H1 (cell line): ENCODE measurements around the gene OSM. TPM values are rescaled to one million over a fixed set of nuclear protein-coding genes. Genes with fewer than 3 reads are reported as not detected.

ENCODE experiments used
- CTCF ChIA-PET: fragments of 300-600 bp; sonication (Branson Sonifier 250); formaldehyde crosslinking; loops from one replicate; lab custom pipeline; 2021; ENCODE audit not compliant: partially characterized antibody; lab: Charles Lee
- POLR2A ChIA-PET: fragments of 300-600 bp; sonication (Branson Sonifier 250); formaldehyde crosslinking; loops from one replicate; lab custom pipeline; 2021; ENCODE audit warnings: inconsistent platforms; ENCODE audit not compliant: partially characterized antibody; lab: Charles Lee
- DNase-seq, 2 experiments: peaks; one replicate each; pipeline versions ENCODE4 v3.0.0 to v3.0.0-alpha.2; 2010 to 2022; ENCODE audit warnings: low spot score in 2 of 2, low read depth in 1 of 2, mixed read lengths in 1 of 2
- FAIRE-seq: peaks from 2 replicates; lab custom pipeline; 2011; peaks lifted over from hg19 to GRCh38; lab: Jason Lieb, UNC
- H2AFZ ChIP-seq: 2 replicates; pipeline ENCODE4 v1.8.1; 2012; ENCODE audit warnings: low read length, inconsistent platforms
- H2AK5ac ChIP-seq: 2 replicates; pipeline ENCODE4 v1.6.1; 2013; ENCODE audit warnings: low read depth, low read length
- H2BK120ac ChIP-seq: replicated peaks from 2 replicates; pipeline ENCODE3; 2013; ENCODE audit warnings: low read depth, low read length, inconsistent platforms
- H2BK12ac ChIP-seq: 2 replicates; pipeline ENCODE4 v1.6.1; 2013; ENCODE audit warnings: low read depth, low read length
- H2BK15ac ChIP-seq: 2 replicates; pipeline ENCODE4 v1.6.1; 2013; ENCODE audit warnings: low read length
- H2BK20ac ChIP-seq: 2 replicates; pipeline ENCODE4 v1.6.1; 2013; ENCODE audit warnings: low read length
- H2BK5ac ChIP-seq: 2 replicates; pipeline ENCODE4 v1.6.1; 2013; ENCODE audit warnings: low read depth, low read length
- H3K14ac ChIP-seq: 2 replicates; pipeline ENCODE4 v1.6.1; 2013; ENCODE audit warnings: inconsistent platforms; ENCODE audit not compliant: insufficient read length
- H3K18ac ChIP-seq: 2 replicates; pipeline ENCODE4 v1.6.1; 2013; ENCODE audit warnings: low read length; ENCODE audit errors: extremely low read depth
- H3K23ac ChIP-seq: 2 replicates; pipeline ENCODE4 v1.6.1; 2013; ENCODE audit warnings: inconsistent platforms; ENCODE audit not compliant: insufficient read length
- H3K23me2 ChIP-seq: 2 replicates; pipeline ENCODE4 v1.6.1; 2013; ENCODE audit warnings: low read depth, low read length
- H3K27ac ChIP-seq: 2 replicates; pipeline ENCODE4 v1.6.1; 2011; ENCODE audit warnings: low read depth, low read length, inconsistent platforms
- H3K27me3 ChIP-seq, 4 experiments: replicated peaks in 1 of 4; 1 replicate in 1 of 4; 2 replicates in 3 of 4; pipeline versions ENCODE4 v1.6.1 to v1.8.1; 2011 to 2013; ENCODE audit warnings: low read length in 3 of 4, mild to moderate bottlenecking in 3 of 4, inconsistent platforms in 2 of 4, mixed read lengths in 2 of 4, moderate library complexity in 1 of 4; ENCODE audit not compliant: control insufficient read depth in 3 of 4, insufficient read depth in 3 of 4; ENCODE audit errors: extremely low read depth in 1 of 4
- H3K36me3 ChIP-seq, 4 experiments: 2 replicates each; pipeline versions ENCODE4 v1.6.1 to v1.8.1; 2011 to 2013; ENCODE audit warnings: mild to moderate bottlenecking in 4 of 4, low read length in 3 of 4, moderate library complexity in 2 of 4, control low read depth in 1 of 4, inconsistent platforms in 1 of 4; ENCODE audit not compliant: insufficient read depth in 4 of 4, control insufficient read depth in 2 of 4
- H3K4ac ChIP-seq: replicated peaks from 2 replicates; pipeline ENCODE3; 2013; ENCODE audit warnings: low read length, low read depth, mixed read lengths, inconsistent platforms; ENCODE audit not compliant: insufficient read length
- H3K4me1 ChIP-seq, 4 experiments: replicated peaks in 1 of 4; 1 replicate in 1 of 4; 2 replicates in 3 of 4; pipeline versions ENCODE4 v1.6.1 to v1.8.1; 2011 to 2013; ENCODE audit warnings: low read length in 3 of 4, inconsistent platforms in 2 of 4, mixed read lengths in 1 of 4; ENCODE audit not compliant: insufficient read depth in 4 of 4, control insufficient read depth in 3 of 4
- H3K4me2 ChIP-seq, 2 experiments: 2 replicates each; pipeline versions ENCODE4 v1.6.1 to v1.8.1; 2011 to 2013; ENCODE audit warnings: low read depth in 2 of 2, low read length in 2 of 2, control low read depth in 1 of 2, inconsistent platforms in 1 of 2, mild to moderate bottlenecking in 1 of 2; ENCODE audit not compliant: insufficient read depth in 1 of 2
- H3K4me3 ChIP-seq, 4 experiments: fragments of 200-600, 300-600 bp in 1 of 4; sonication (generic), shearing (Covaris generic), sonication (Bioruptor Twin) in 1 of 4; 2 replicates each; pipeline versions ENCODE4 v1.5.1 to v1.8.1; 2011 to 2016; ENCODE audit warnings: low read length in 4 of 4, low read depth in 3 of 4, control low read depth in 2 of 4, inconsistent platforms in 2 of 4, mild to moderate bottlenecking in 2 of 4, mixed read lengths in 1 of 4, moderate library complexity in 1 of 4; ENCODE audit not compliant: insufficient read depth in 2 of 4; ENCODE audit errors: extremely low read depth in 1 of 4
- H3K56ac ChIP-seq: replicated peaks from 2 replicates; pipeline ENCODE3; 2013; ENCODE audit warnings: low read depth, mild to moderate bottlenecking, mixed read lengths, low read length, inconsistent platforms; ENCODE audit not compliant: insufficient read length
- H3K79me1 ChIP-seq: 2 replicates; pipeline ENCODE4 v1.6.1; 2013; ENCODE audit warnings: low read depth, low read length, control low read depth
- H3K79me2 ChIP-seq, 2 experiments: 2 replicates each; pipeline versions ENCODE4 v1.6.1 to v1.8.1; 2012 to 2013; ENCODE audit warnings: low read length in 2 of 2, mild to moderate bottlenecking in 2 of 2, inconsistent platforms in 1 of 2; ENCODE audit not compliant: insufficient read depth in 2 of 2, control insufficient read depth in 1 of 2
- H3K9ac ChIP-seq, 4 experiments: replicated peaks in 1 of 4; 1 replicate in 1 of 4; 2 replicates in 3 of 4; pipeline versions ENCODE4 v1.6.1 to v1.8.1; 2011 to 2013; ENCODE audit warnings: low read depth in 3 of 4, low read length in 3 of 4, control low read depth in 2 of 4, mild to moderate bottlenecking in 2 of 4, moderate library complexity in 2 of 4, inconsistent platforms in 1 of 4; ENCODE audit errors: extremely low read depth in 1 of 4
- H3K9me3 ChIP-seq, 2 experiments: 2 replicates each; pipeline versions ENCODE4 v1.6.1 to v1.8.1; 2012 to 2013; ENCODE audit warnings: mild to moderate bottlenecking in 2 of 2, moderate library complexity in 2 of 2, control low read depth in 1 of 2, inconsistent platforms in 1 of 2, low read depth in 1 of 2, low read length in 1 of 2, mixed read lengths in 1 of 2; ENCODE audit not compliant: insufficient read depth in 2 of 2
- H4K20me1 ChIP-seq, 2 experiments: replicated peaks in 1 of 2; 2 replicates each; pipeline versions ENCODE3 to v1.8.1; 2011 to 2013; ENCODE audit warnings: inconsistent platforms in 2 of 2, low read length in 2 of 2, mild to moderate bottlenecking in 1 of 2; ENCODE audit not compliant: insufficient read depth in 2 of 2, control insufficient read depth in 1 of 2
- H4K5ac ChIP-seq: 2 replicates; pipeline ENCODE4 v1.6.1; 2013; ENCODE audit warnings: low read length, low read depth, mixed read lengths, inconsistent platforms; ENCODE audit not compliant: insufficient read length
- H4K8ac ChIP-seq: 2 replicates; pipeline ENCODE4 v1.8.0; 2013; ENCODE audit warnings: mild to moderate bottlenecking, moderate library complexity, low read length, inconsistent platforms; ENCODE audit not compliant: insufficient read depth; ENCODE audit errors: extremely low read depth
- H4K91ac ChIP-seq: replicated peaks from 2 replicates; pipeline ENCODE3; 2013; ENCODE audit warnings: low read length, mixed read lengths, inconsistent platforms; ENCODE audit not compliant: insufficient read length
- CTCF ChIP-seq, 3 experiments: IDR thresholded peaks; 1 replicate in 2 of 3; 2 replicates in 1 of 3; pipeline versions ENCODE4 v1.5.1 to v1.6.1; 2011; ENCODE audit warnings: low read length in 3 of 3, mild to moderate bottlenecking in 3 of 3, inconsistent platforms in 2 of 3, low read depth in 1 of 3, moderate library complexity in 1 of 3; ENCODE audit not compliant: insufficient read depth in 1 of 3; ENCODE audit errors: control extremely low read depth in 1 of 3
- GABPA ChIP-seq: IDR thresholded peaks from 2 replicates; pipeline ENCODE4 v1.6.1; 2011; ENCODE audit warnings: mild to moderate bottlenecking, low read length, moderate library complexity, borderline replicate concordance; ENCODE audit not compliant: insufficient read depth
- WGBS, 2 experiments: shearing (Covaris generic) in 1 of 2; methylation state at CpG; one replicate each; pipeline versions ENCODE4 v1.1.6 to v1.1.7; 2013 to 2015; ENCODE audit warnings: low lambda C conversion rate in 2 of 2, mixed read lengths in 2 of 2, inconsistent platforms in 1 of 2, low coverage in 1 of 2, missing lambda C conversion rate in 1 of 2; ENCODE audit not compliant: insufficient replicate concordance in 2 of 2, insufficient coverage in 1 of 2, insufficient read length in 1 of 2; ENCODE audit errors: extremely low coverage in 1 of 2, missing lambda C conversion rate in 1 of 2; 5-methylcytosine and 5-hydroxymethylcytosine counted together
- polyA plus RNA-seq, 7 experiments: library from polyadenylated mRNA; depleted of rRNA in 3 of 7; stranded (reverse) in 5 of 7; unstranded in 2 of 7; fragments of >200 nt in 5 of 7; fragments of 200-250 nt in 2 of 7; gene quantifications; 1 replicate in 5 of 7; 2 replicates in 1 of 7; 4 replicates in 1 of 7; pipeline versions ENCODE4 v1.2.1 to v1.2.3, GENCODE V29; 2011 to 2013; ENCODE audit warnings: missing spikeins in 2 of 7, mixed read lengths in 2 of 7
- total RNA-seq: library from RNA; stranded (reverse); fragmentation: NEBNext Ultra II Directional; extraction: Animal tissue kit (Norgen Biotek cat#: 25700); gene quantifications from 2 replicates; pipeline ENCODE4 v1.2.1, GENCODE V29; 2021

The OSM gene
- total and polyA plus RNA-seq, 2 of the 8 experiments (the other 6 are each of a cell fraction or from before 2014, with no cell fraction given) = not detected

GRCh38 chr22:30291058-30291892 is 24.6 kb upstream of the OSM start:
- Histone ChIP-seq H3K27ac (no peak overlapping the region), H3K9ac (no peak overlapping the region)
- DNase-seq = no peak

More at GRCh38 chr22:30291058-30291892, 24.6 kb upstream of the OSM start:
- Histone ChIP-seq H3K4ac (no peak overlapping the region), H3K14ac (no peak overlapping the region), H2BK12ac (no peak overlapping the region), H4K20me1 (peaks cover 0 to 4% of the 10 kb centered on the region in 2 experiments), H2AK5ac (no peak overlapping the region), H4K8ac (no peak overlapping the region), H2BK120ac (no peak overlapping the region), H3K23me2 (peaks cover 12% of the 10 kb centered on the region; the same call in 1 of the 2 replicates), H3K4me1 (peaks cover 0 to 19% (median 14%) of the 10 kb centered on the region in 4 experiments; a peak in 6 of 7 replicates), H2BK5ac (peak overlapping the region; percentile 32; the same call in 1 of the 2 replicates), H4K5ac (no peak overlapping the region), H3K56ac (no peak overlapping the region), H3K36me3 (no peaks in the 10 kb centered on the region), H3K79me2 (no peaks in the 10 kb centered on the region), H3K4me2 (no peak overlapping the region), H2BK15ac (peak overlapping the region; percentile 92; the same call in 1 of the 2 replicates), H3K27me3 (no peaks in the 10 kb centered on the region), H3K9me3 (no peaks in the 10 kb centered on the region), H3K23ac (no peak overlapping the region), H3K79me1 (no peaks in the 10 kb centered on the region), H2AFZ (no peak overlapping the region), H4K91ac (no peak overlapping the region), H2BK20ac (no peak overlapping the region), H3K4me3 (no peak overlapping the region; a peak in 1 of 8 replicates), H3K18ac (no peak overlapping the region)
- POLR2A ChIA-PET = interaction anchor here (0.9 to 3.8 kb wide), 4 partner anchors 8 to 133 kb away, joined by 3 to 11 read pairs (median 3); partner anchors contain the start of genes CCDC157 and SF3A1
- CTCF ChIA-PET = interaction anchor here (0.6 to 9.1 kb wide), 6 partner anchors 11 to 502 kb away, joined by 3 to 203 read pairs (median 16); partner anchors contain the start of gene TBC1D10A
- TF ChIP-seq CTCF (IDR thresholded peaks at IDR 0.05; ENCODE audit: control extremely low read depth in 1 of 3, insufficient read depth in 1 of 3, low read depth in 1 of 3, low read length in 3 of 3) = no peak
- no peak for TF ChIP-seq GABPA
- WGBS, 2 experiments = 85% methylated on average over 12 of the region's 13 CpGs; no CpG with 5 or more reads in 1 of the 2 experiments
- no peak for FAIRE-seq
